HuH-7.5 (cell line): Measurements from ENCODE around the gene SEMA4D.
A peak's percentile ranks its signal among the peaks of the same experiment; 100 is the strongest.

ENCODE experiments used
- DNase-seq: peaks from one replicate; pipeline ENCODE4 v3.0.0; 2011; ENCODE audit warnings: low spot score

SEMA4D gene

GRCh38 chr9:89409466-89409865, 88.4 kb downstream of the SEMA4D start:
- DNase-seq: no peak

- DNase-seq: no peak
Observed at GRCh38 chr9:89408628-89409101, 89.2 kb downstream of the SEMA4D start.

GRCh38 chr9:89407070-89407469, 90.8 kb downstream of the SEMA4D start:
- no peak for DNase-seq

- no peak for DNase-seq
Observed at GRCh38 chr9:89405826-89406225, 92.1 kb downstream of the SEMA4D start.

GRCh38 chr9:89404074-89404473, 93.8 kb downstream of the SEMA4D start:
- DNase-seq: no peak

GRCh38 chr9:89402695-89403427, 95.1 kb downstream of the SEMA4D start:
- DNase-seq: no peak

- DNase-seq: no peak
Observed at GRCh38 chr9:89400403-89401116, 97.4 kb downstream of the SEMA4D start.

GRCh38 chr9:89398621-89399020, 99.3 kb downstream of the SEMA4D start:
- no peak for DNase-seq

GRCh38 chr9:89397471-89397870, 100.4 kb downstream of the SEMA4D start:
- DNase-seq: no peak

- DNase-seq: no peak
Observed at GRCh38 chr9:89395931-89396710, 101.8 kb downstream of the SEMA4D start.

GRCh38 chr9:89394412-89394811, 103.5 kb downstream of the SEMA4D start:
- no peak for DNase-seq

- DNase-seq: no peak
Observed at GRCh38 chr9:89391585-89391984, 106.3 kb downstream of the SEMA4D start.

GRCh38 chr9:89390578-89391116, 107.3 kb downstream of the SEMA4D start:
- DNase-seq: no peak

GRCh38 chr9:89390068-89390555, 107.8 kb downstream of the SEMA4D start:
- DNase-seq: no peak

- no peak for DNase-seq
Observed at GRCh38 chr9:89388868-89389177, 109.1 kb downstream of the SEMA4D start.

GRCh38 chr9:89388084-89388867, 109.6 kb downstream of the SEMA4D start:
- DNase-seq: peak; percentile 43

- DNase-seq: no peak
Observed at GRCh38 chr9:89387197-89387849, 110.6 kb downstream of the SEMA4D start.

- no peak for DNase-seq
Observed at GRCh38 chr9:89386797-89387196, 111.1 kb downstream of the SEMA4D start.

GRCh38 chr9:89386206-89386605, 111.7 kb downstream of the SEMA4D start:
- DNase-seq: no peak

- DNase-seq: no peak
Observed at GRCh38 chr9:89384783-89385182, 113.1 kb downstream of the SEMA4D start.

GRCh38 chr9:89383721-89384300, 114.1 kb downstream of the SEMA4D start:
- no peak for DNase-seq
